Mammary epithelial cell (primary cell): ENCODE data around the gene TMEM255B.

ENCODE experiments used
- CTCF ChIP-seq, 2 donors: IDR thresholded peaks in 1 of 2; conservative IDR thresholded peaks in 1 of 2; 2 replicates each; pipeline ENCODE4 v1.5.1; 2011 to 2012; ENCODE audit warnings: inconsistent platforms in 2 of 2, low read length in 2 of 2, mild to moderate bottlenecking in 2 of 2, control low read depth in 1 of 2, low read depth in 1 of 2; ENCODE audit not compliant: insufficient read depth in 1 of 2; ENCODE audit errors: extremely low read depth in 1 of 2
- EZH2 ChIP-seq: IDR thresholded peaks from 2 replicates; pipeline ENCODE4 v1.6.1; 2012; ENCODE audit warnings: low read length, inconsistent platforms, borderline replicate concordance

- TF ChIP-seq CTCF (conservative IDR thresholded peaks at IDR 0.05 in 1 of 2, IDR thresholded peaks at IDR 0.05 in 1 of 2; ENCODE audit: extremely low read depth in 1 of 2, insufficient read depth in 1 of 2, low read depth in 1 of 2, low read length in 2 of 2) (no peak), EZH2 (no peak)
Observed at GRCh38 chr13:113756441-113757097, 2.5 kb upstream of the TMEM255B start.
